Putamen (tissue), 1 donor: ENCODE results near the gene AGAP3.
A peak's percentile ranks its signal among the peaks of the same experiment; 100 is the strongest.

Experiments
- DNase-seq: peaks from one replicate; pipeline ENCODE4 v3.0.0-alpha.2; 2016; ENCODE audit warnings: low spot score

The AGAP3 gene

GRCh38 chr7:151124481-151124880 is 38.2 kb downstream of the AGAP3 start:
- DNase-seq, result no peak

- no peak for DNase-seq
Observed at GRCh38 chr7:151124899-151125399, 38.7 kb downstream of the AGAP3 start.

GRCh38 chr7:151125470-151125845 is 39.2 kb downstream of the AGAP3 start:
- no peak for DNase-seq

GRCh38 chr7:151125846-151126481 is 39.7 kb downstream of the AGAP3 start:
- no peak for DNase-seq

GRCh38 chr7:151126491-151127137 is 40.3 kb downstream of the AGAP3 start:
- DNase-seq, result no peak

GRCh38 chr7:151128144-151128543 is 41.9 kb downstream of the AGAP3 start:
- no peak for DNase-seq

- no peak for DNase-seq
Observed at GRCh38 chr7:151128716-151129115, 42.4 kb downstream of the AGAP3 start.

- no peak for DNase-seq
Observed at GRCh38 chr7:151129117-151129959, 43.1 kb downstream of the AGAP3 start.

GRCh38 chr7:151129960-151130591 is 43.8 kb downstream of the AGAP3 start:
- DNase-seq, result no peak

GRCh38 chr7:151130741-151131157 is 44.5 kb downstream of the AGAP3 start:
- no peak for DNase-seq

- no peak for DNase-seq
Observed at GRCh38 chr7:151131224-151131591, 44.9 kb downstream of the AGAP3 start.

GRCh38 chr7:151131592-151132293 is 45.5 kb downstream of the AGAP3 start:
- peak; percentile 91 for DNase-seq

- DNase-seq, result no peak
Observed at GRCh38 chr7:151132461-151133205, 46.4 kb downstream of the AGAP3 start.

- no peak for DNase-seq
Observed at GRCh38 chr7:151133266-151133985, 47.2 kb downstream of the AGAP3 start.

GRCh38 chr7:151133986-151134742 is 47.9 kb downstream of the AGAP3 start:
- no peak for DNase-seq

- DNase-seq, result no peak
Observed at GRCh38 chr7:151134743-151135524, 48.7 kb downstream of the AGAP3 start.

- DNase-seq, result no peak
Observed at GRCh38 chr7:151135525-151135845, 49.2 kb downstream of the AGAP3 start.

GRCh38 chr7:151135866-151136843 is 49.9 kb downstream of the AGAP3 start:
- DNase-seq, result no peak
